Kidney (tissue), 14 donors: ENCODE results near the gene PHB1. TPM values are rescaled to one million over a fixed set of nuclear protein-coding genes. Genes with fewer than 3 reads are reported as not detected.

Source experiments
- DNase-seq, 5 donors: peaks; one replicate each; pipeline ENCODE4 v3.0.0-alpha.2; 2013 to 2020
- FAIRE-seq: peaks from 2 replicates; lab custom pipeline; 2012; peaks lifted over from hg19 to GRCh38; lab: Jason Lieb, UNC
- H3K27ac ChIP-seq, 2 donors: one replicate each; pipeline ENCODE4 v1.7.0; 2013; ENCODE audit warnings: low read depth in 2 of 2, low read length in 2 of 2, inconsistent platforms in 1 of 2
- H3K27me3 ChIP-seq: one replicate; pipeline ENCODE4 v1.7.1; 2013; ENCODE audit warnings: low read length, inconsistent platforms; ENCODE audit not compliant: control insufficient read depth, insufficient read depth
- H3K36me3 ChIP-seq, 3 donors: one replicate each; pipeline versions ENCODE4 v1.7.0 to v1.7.1; 2013; ENCODE audit warnings: low read length in 3 of 3, control low read depth in 1 of 3, inconsistent platforms in 1 of 3; ENCODE audit not compliant: insufficient read depth in 3 of 3, control insufficient read depth in 2 of 3
- H3K4me1 ChIP-seq, 3 donors: one replicate each; pipeline versions ENCODE4 v1.7.0 to v1.7.1; 2013; ENCODE audit warnings: low read length in 3 of 3, inconsistent platforms in 1 of 3, low read depth in 1 of 3; ENCODE audit not compliant: control insufficient read depth in 2 of 3, insufficient read depth in 2 of 3
- H3K4me3 ChIP-seq, 3 donors: one replicate each; pipeline versions ENCODE4 v1.7.0 to v1.8.1; 2013; ENCODE audit warnings: low read length in 3 of 3, control low read depth in 1 of 3, inconsistent platforms in 1 of 3
- H3K9ac ChIP-seq, 3 donors: one replicate each; pipeline versions ENCODE4 v1.7.0 to v1.7.1; 2013; ENCODE audit warnings: low read length in 3 of 3, control low read depth in 1 of 3, inconsistent platforms in 1 of 3
- H3K9me3 ChIP-seq, 3 donors: one replicate each; pipeline versions ENCODE4 v1.7.0 to v1.7.1; 2013; ENCODE audit warnings: low read length in 3 of 3, control low read depth in 1 of 3, inconsistent platforms in 1 of 3; ENCODE audit not compliant: control insufficient read depth in 2 of 3, insufficient read depth in 1 of 3
- intact Hi-C: fragments of 100-400 bp; cut with DNase I; formaldehyde crosslinking; loops from one replicate; pipeline ENCODE4 v1.11.1; 2022
- polyA plus RNA-seq: library from polyadenylated mRNA; stranded (reverse); fragments of 350-450 nt; fragmentation: Illumina TruSeq; extraction: RNeasy Lipid Tissue Mini Kit (QIAGEN cat#74804); gene quantifications from one replicate; pipeline ENCODE4 v1.2.3, GENCODE V29; 2014; ENCODE audit warnings: low read depth, low replicate concordance; ENCODE audit not compliant: insufficient read depth
- total RNA-seq: library from RNA; stranded (reverse); fragmentation: NEBNext Ultra II Directional; extraction: Animal tissue kit (Norgen Biotek cat#: 25700); gene quantifications from one replicate; pipeline ENCODE4 v1.2.1, GENCODE V29; 2021
- TF ChIP-seq, protein P1 (sequence below): IDR thresholded peaks from 3 replicates; pipeline ENCODE4 v1.5.1; 2012; ENCODE audit warnings: mild to moderate bottlenecking, moderate library complexity, borderline replicate concordance; ENCODE audit not compliant: insufficient read depth; ENCODE audit errors: extremely low read depth
- donor health status: control.
- donor health status: control.
- donor health status: control.
- donor health status: control.
- donor health status: control.
- donor health status: DM: yes; HTN: yes; CAD: no.
- donor health status: Normal renal cell carcinoma (clear cell type).

PHB1 gene
- total and polyA plus RNA-seq, 2 donors from 2014 or later: 161 to 469 TPM

DNA sequence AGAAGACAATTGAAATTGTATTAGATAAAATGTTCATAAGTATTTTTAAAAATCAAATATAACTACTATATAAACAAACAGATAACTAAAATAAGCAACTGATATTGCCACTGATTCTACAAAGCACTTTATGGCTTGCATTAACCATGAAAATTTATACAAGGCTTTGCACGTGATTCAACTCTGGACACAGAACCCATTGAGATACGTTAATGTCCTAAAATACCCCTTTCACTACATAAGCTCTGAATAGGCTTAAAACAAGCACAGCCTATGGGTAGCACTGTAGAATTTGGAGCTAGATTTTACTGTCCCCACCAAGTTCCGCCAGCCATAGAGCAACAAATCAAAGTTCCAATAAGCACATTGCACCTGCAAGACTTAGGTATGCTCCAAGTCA, 57.2 kb downstream of the PHB1 start:
- H3K9ac ChIP-seq: no peak overlapping the region
- peaks cover 7 to 20% (median 15%) of the 10 kb centered on the region in 3 donors for H3K4me1 ChIP-seq
- H3K27me3 ChIP-seq: no peaks in the 10 kb centered on the region
- H3K4me3 ChIP-seq: no peak overlapping the region
- TF ChIP-seq, protein P1, sequence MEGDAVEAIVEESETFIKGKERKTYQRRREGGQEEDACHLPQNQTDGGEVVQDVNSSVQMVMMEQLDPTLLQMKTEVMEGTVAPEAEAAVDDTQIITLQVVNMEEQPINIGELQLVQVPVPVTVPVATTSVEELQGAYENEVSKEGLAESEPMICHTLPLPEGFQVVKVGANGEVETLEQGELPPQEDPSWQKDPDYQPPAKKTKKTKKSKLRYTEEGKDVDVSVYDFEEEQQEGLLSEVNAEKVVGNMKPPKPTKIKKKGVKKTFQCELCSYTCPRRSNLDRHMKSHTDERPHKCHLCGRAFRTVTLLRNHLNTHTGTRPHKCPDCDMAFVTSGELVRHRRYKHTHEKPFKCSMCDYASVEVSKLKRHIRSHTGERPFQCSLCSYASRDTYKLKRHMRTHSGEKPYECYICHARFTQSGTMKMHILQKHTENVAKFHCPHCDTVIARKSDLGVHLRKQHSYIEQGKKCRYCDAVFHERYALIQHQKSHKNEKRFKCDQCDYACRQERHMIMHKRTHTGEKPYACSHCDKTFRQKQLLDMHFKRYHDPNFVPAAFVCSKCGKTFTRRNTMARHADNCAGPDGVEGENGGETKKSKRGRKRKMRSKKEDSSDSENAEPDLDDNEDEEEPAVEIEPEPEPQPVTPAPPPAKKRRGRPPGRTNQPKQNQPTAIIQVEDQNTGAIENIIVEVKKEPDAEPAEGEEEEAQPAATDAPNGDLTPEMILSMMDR: no peak
- no peak for DNase-seq
- no peaks in the 10 kb centered on the region for H3K36me3 ChIP-seq
- no peak for FAIRE-seq
- H3K9me3 ChIP-seq: no peaks in the 10 kb centered on the region
- intact Hi-C loops: no loop called here
- H3K27ac ChIP-seq: no peak overlapping the region

DNA sequence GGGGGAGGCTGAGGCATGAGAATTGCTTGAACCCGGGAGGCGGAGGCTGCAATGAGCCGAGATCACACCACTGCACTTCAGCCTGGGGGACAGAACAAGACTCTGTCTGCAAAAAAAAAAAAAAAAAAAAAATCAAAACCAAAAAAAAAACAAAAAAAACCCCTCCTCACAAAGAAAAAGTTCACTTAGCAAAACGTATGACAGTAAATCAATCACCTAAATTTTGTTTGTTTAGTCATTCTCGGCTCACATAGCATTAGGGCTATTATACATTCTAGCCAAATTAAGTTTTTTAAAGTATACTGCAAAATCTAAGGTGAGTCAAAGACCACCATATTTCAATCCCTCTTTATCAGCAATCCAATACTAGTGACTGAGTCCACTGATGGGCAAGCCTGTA, 58.4 kb downstream of the PHB1 start:
- Histone ChIP-seq H3K27me3 (no peaks in the 10 kb centered on the region), H3K4me1 (peaks cover 7 to 20% (median 15%) of the 10 kb centered on the region in 3 donors), H3K9me3 (no peaks in the 10 kb centered on the region), H3K9ac (no peak overlapping the region), H3K4me3 (no peak overlapping the region), H3K27ac (no peak overlapping the region), H3K36me3 (no peaks in the 10 kb centered on the region)
- no peak for DNase-seq
- TF ChIP-seq, protein P1: no peak
- no peak for FAIRE-seq
- intact Hi-C loops: no loop called here

Other genes starting within 250 kb of the PHB1 start
- gene GNGT2, start 204.3 kb downstream of the PHB1 start, total RNA-seq: 4.7 TPM
- gene GNGT2, start 204.3 kb downstream of the PHB1 start, polyA plus RNA-seq: 8.3 TPM
- 18.3 TPM for gene ABI3, start 204.2 kb downstream of the PHB1 start, total RNA-seq
- 17.1 TPM for gene ABI3, start 204.2 kb downstream of the PHB1 start, polyA plus RNA-seq
- 0.22 TPM for gene PHOSPHO1, start 184.1 kb downstream of the PHB1 start, total RNA-seq
- gene PHOSPHO1, start 184.1 kb downstream of the PHB1 start, polyA plus RNA-seq: 1.5 TPM
- gene ZNF652, start 52.6 kb downstream of the PHB1 start, total RNA-seq: 49.0 TPM
- gene ZNF652, start 52.6 kb downstream of the PHB1 start, polyA plus RNA-seq: 30.1 TPM
- 13.2 TPM for gene NGFR, start 80.4 kb upstream of the PHB1 start, total RNA-seq
- 9.4 TPM for gene NGFR, start 80.4 kb upstream of the PHB1 start, polyA plus RNA-seq
- 0.98 TPM for gene NXPH3, start 161.0 kb upstream of the PHB1 start, total RNA-seq
- 1.2 TPM for gene NXPH3, start 161.0 kb upstream of the PHB1 start, polyA plus RNA-seq